ENCODE data around the gene TUT4.

GRCh38 chr1:52502789-52503188 lies 50.1 kb downstream of the TUT4 start:
- TF ChIP-seq CTCF (IDR thresholded peaks at IDR 0.05) (no peak), POLR2A (IDR thresholded peaks at IDR 0.05) (no peak), EP300 (IDR thresholded peaks at IDR 0.05) (no peak), POLR2AphosphoS5 (IDR thresholded peaks at IDR 0.05) (no peak)

Measured in suprapubic skin (tissue), 4 donors.